CD4-positive, alpha-beta T cell treated with Interleukin-10 for 1 hour (primary cell): Measurements from ENCODE around the gene C1RL.

ENCODE experiments used
- DNase-seq: peaks from one replicate; pipeline ENCODE4 v3.0.0-alpha.2; 2020

Gene C1RL, protein sequence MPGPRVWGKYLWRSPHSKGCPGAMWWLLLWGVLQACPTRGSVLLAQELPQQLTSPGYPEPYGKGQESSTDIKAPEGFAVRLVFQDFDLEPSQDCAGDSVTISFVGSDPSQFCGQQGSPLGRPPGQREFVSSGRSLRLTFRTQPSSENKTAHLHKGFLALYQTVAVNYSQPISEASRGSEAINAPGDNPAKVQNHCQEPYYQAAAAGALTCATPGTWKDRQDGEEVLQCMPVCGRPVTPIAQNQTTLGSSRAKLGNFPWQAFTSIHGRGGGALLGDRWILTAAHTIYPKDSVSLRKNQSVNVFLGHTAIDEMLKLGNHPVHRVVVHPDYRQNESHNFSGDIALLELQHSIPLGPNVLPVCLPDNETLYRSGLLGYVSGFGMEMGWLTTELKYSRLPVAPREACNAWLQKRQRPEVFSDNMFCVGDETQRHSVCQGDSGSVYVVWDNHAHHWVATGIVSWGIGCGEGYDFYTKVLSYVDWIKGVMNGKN

DNA sequence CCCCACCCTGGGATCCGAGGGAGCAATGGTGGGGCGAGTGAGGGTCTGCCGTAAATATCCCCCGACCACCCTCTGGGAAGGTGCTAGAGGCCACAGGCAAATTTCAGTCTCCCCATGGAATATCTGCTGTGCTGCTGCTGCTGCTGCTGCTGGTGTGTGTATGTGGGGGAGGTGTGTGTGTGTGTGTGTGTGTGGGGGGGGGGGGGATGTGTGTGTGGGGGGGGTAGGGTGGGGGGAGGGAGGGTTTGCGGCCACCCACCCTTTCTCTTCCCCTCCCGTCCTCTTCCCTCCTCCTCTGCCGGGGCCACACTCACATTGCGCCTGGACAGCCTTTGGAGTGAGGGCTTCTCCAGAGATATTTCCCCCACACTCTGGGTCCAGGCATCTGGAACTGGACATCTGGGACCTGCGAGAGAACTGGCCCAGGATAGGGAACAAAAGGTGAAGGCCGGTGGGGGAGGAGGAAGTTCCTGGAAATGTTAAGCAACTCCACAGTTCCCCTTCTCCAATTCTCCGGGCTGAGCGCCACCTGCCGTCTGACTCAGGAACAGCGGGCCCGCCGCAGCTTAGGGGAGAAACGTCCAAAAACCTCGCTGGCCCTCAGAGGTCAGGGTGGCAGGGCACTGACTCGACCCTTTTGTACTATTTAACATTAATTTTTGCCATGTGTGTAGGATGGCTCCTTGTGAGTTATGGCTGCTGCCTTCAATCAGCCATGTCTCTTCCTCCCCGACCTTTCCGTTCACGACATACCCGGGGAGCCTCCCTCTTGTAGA lies at the start of gene C1RL:
Gene C1RL (minus strand): TSS at position 419 of the 776 bp plus-strand sequence. CDS start 34 bp downstream, at position 385.
- DNase-seq, result peak; percentile 82

DNA sequence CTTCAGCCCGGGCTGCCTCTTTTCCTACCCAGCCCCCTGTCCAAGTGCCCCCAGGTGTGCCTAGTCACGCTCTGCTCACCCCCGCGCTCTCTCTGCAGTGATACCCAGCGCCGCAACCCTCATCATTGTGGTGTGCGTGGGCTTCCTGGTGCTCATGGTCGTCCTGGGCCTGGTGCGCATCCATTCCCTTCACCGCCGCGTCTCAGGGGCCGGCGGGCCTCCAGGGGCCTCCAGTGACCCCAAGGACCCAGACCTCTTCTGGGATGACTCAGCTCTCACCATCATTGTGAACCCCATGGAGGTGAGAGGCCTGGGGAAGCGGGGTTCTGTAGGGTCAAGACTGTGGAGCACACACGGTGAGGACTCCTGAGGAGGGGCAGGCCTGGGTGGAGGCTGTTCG lies 48.4 kb upstream of the C1RL start:
- DNase-seq, result no peak

DNA sequence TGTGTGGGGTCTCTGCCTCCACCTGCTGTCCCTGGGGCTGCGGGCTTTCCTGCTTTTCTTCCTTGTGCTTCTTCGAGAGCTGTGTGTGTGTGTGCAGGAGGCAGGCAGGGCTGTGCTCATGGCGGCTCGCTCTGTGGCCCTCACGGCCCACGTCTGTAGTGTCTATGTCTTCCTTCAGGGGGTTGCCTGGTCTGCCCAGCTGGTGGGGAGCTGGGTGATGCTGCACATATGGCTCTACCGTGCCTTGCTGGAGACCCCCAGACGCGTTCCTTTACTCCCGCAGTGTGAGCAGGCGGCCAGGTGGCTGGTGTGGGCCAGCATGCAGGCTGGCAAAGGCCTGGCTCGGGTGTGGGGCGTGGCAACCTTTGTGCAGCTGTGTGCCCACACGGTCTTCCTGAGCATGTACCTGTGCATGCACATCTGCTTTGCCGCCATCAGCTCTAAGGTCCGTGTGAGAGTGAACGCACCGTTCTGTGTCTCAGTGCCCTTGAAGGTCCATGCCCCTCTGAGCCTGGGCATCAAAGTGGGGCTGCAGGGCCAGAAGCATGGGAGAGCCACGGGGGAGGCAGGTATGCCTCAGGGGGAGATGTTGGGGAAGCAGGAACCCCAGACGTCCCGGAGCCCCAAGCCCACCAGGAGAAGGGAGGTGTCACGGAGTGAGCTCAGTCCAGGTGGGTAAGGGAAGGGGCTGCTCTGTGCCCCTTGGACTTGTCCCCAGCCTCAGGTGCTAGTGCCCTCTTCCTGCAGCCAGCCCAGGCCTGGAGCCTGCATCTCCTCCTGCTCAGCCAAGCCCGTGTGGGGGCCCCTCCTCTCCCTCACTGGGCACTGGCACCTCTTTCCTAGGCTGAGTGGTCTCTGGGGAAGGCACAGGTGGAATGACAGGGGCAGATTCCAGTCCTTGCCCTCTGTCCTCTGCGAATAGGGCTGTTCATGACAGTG lies 47.5 kb upstream of the C1RL start:
- DNase-seq, result no peak

DNA sequence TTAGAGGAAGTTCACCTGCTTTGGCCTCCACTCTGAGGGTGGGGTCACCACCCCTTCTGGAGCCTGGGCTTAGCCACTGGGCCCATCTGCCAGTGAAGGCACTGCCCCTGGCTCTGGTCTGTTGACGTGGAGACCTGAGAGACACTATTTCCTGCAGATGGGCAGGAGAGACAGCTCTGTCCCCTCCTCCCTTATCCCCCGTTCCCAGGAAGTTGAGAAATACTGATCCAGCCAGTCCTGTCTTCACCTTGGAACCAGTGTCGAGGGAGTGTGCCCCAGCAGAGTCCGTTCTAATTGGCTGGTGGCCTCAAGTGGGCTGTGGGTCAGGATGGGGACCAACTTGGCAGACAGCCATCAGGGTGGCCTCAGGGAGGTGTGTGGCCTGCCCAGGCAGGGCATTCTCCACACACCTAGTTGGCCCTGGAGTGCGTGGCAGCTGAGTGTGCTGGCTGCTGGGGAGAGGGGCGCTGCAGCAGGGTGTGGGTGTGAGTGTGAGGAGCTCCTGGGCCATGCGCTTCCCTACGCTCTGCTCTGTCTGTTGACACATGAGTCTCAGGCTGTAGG lies 46.5 kb upstream of the C1RL start:
- DNase-seq, result no peak

DNA sequence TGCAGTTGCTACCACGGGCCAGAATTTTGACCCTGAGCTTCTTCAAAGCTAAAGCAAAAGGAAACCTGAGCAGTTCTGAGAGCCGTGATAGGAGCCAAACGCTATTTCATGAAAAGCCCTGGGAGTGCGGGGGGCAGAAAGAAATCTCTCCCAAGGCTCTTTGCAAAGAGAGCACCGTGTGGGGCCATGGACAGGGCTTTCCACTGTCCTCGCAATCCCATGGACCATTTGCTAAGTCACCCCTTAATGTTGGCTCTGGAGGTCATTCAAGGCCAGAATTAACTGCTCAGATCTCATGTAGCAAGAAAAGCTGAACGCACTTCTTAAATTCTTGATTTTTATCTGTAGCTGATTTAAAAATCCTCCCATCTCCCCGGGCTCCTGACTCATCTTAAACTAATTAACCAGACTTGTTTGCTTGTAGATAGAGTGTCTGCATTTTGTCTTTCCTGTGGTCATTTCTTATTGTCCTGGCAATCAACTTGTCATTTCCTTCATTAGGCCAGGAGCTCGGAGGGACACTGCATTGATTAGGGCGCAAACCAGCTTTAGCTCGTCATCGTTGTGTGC lies 46.0 kb upstream of the C1RL start:
- DNase-seq, result no peak

DNA sequence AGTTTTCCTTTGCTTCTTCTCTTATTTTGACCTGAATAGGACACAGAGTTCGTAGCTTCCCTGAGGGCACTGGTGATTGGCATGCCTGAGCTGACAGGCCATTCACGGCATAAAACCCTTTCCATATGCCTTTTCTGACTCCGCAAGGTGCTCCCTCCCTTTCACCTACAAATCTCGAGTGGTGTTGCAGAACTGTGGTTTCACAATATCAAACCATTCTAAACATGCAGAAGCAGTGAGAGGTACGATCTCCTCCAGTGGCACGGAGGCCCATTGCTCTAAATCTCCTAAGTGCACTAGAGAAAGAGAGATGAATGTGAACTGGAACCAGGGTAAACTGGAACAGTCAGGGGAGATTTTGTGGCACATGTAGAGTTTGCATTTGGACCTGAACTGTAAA lies 45.0 kb upstream of the C1RL start:
- DNase-seq, result no peak

DNA sequence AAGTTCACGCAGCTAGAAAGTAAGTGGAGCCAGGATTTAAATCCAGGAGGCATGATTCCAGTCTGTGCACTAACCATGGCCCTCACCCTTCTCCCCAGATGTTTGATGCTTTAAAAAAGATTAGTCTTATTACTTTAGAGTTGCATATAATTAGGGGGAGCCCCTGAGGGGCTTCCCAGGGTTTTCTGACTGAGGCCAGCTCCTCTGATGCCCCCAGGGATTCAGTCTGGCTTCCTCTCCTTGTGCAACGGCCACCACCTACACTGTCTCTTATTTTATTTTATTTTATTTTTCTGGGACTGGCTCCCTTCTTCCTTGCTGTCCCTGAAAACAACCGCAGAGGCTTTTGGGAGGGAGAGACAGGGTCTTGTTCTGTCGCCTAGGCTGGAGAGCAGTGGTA lies 43.8 kb upstream of the C1RL start:
- no peak for DNase-seq

DNA sequence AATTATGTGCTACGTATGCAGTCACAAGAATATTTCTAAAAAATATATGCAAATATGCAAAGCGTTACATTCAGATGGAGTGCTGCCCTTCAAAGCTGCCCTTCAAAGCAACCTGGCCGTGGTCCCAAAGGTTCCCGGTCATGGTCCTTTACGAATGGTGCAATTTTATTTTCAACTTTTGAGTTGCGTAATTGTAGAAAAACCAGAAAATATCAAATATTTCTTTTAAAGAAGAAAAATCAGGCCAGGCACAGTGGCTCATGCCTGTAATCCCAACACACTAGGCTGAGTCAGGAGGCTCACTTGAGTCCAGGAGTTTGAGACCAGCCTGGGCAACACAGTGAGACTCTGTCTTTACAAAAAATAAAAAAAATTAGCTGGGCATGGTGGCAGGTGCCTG lies 42.5 kb upstream of the C1RL start:
- no peak for DNase-seq

DNA sequence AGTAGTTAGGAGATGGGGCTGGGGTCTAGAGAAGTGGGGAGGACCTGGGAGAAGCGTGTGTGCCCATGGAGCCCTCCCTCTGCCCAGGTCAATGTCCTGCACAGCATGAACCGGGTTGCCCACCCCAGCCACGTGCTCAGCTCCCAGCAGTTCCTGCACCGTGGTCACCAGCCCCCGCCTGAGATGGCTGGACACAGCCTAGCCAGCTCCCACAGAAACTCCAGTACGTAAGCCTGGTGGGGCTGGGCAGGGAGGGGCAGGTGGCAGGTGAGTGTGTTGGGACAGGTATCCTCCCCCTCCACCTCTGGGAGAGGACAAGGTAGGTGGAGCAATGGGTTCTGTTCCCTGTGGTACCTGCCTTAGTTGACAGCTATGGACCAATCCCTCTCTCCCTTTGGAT lies 41.8 kb upstream of the C1RL start:
- DNase-seq, result no peak

DNA sequence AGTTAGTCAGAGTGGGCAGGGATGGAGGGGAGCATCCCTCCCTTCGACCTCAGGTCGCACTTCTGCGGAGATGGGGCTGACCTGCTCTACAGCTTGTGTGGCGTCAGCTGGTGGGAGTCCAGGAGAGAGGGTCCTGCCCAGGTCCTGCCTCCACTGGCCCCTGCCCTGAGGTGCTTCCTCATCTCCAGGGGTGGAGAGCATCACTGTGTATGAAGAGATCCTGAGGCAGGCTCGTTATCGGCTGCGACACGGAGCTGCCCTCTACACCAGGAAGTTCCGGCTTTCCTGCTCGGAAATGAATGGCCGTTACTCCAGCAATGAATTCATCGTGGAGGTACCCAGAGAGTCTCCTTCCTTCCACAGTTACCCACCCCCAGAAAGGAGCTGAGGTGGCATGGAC lies 41.3 kb upstream of the C1RL start:
- no peak for DNase-seq

DNA sequence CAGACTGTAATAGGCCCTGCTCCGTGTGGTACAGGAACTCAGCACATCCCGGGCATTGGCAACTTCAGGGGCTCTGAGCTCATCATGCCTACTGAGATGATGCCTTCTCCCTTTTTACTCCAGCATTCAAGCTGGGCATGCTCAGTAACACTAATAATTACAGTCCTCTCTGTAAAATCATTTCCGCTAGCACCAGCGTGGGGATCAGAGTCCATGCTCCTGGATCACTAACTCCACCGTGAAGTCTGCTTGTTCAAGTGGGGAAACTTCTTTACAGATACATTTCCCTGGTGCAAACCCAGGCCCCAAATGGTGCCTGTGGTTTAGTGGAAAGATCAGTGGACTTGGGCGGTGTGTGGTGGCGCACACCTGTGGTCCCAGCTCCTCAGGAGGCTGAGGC lies 37.9 kb upstream of the C1RL start:
- no peak for DNase-seq

DNA sequence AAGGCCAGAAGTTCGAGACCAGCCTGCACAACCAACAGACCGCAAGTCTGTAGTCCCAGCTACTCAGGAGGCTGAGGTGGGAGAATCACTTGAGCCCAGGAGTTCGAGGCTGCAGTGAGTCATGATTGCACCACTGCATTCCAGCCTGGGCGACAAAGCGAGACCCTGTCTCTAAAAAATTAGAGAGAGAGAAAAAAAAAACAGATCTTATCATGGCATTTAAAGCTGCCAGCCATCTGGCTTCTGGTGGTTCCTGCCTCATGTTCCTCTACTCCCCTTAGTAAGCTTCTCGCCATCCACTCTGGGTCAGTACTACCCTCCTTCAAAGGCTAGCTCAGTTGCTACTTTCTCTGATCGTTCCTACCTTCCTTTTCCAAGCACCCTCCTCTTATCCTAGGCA lies 37.2 kb upstream of the C1RL start:
- no peak for DNase-seq

DNA sequence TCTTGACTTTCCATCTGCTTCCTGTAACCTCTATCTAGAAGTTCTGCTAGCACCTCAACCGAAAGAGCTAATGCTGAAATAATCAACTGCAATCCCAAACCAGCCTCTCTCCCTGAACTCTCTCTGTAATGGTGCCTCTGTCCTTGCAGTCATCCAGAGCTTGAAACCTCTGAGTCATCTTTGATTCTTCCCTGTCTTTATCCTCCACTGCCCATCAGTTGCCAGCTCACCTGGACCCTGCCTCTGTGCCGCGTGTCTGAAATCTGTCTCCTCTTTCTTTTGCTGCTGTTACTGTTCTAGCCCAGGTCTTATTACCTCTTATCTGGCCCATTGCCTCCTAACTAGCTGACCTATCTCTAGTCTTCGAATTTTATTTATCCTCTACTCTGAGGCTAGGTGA lies 36.7 kb upstream of the C1RL start:
- no peak for DNase-seq

DNA sequence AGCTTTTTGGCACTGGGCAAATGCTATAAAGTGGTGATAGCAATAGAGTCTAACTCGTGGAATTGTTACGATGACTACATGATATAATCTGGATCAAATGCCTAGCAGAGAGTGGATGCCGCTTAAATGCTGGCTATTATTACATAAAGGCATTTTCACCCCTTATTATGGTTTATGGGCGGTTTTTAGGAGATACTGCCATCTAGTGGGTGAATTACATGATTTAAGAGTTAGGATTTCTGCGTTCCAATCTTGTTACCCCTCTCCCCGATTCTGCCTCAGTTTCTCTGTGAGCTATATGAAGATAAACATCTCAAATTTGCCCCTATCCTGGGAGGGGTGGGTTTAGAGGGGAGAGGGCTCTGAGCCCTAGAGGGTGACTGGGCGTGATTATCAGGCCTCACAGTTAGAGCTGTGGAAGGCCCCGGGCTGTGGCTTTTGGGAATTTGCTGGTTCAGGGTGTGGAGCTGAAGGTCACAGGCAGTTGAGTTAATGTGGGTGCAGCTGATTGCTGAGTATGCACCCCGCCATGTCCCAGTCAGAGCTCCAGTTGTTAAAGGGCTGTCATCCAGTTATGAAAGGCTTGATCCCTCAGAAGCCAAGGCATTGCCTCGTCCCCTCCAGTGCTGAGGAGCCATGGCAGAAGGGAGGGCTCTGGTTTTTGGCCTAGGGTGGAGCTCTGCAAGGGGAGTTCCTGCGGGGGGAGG lies 35.6 kb upstream of the C1RL start:
- DNase-seq, result peak; percentile 47

DNA sequence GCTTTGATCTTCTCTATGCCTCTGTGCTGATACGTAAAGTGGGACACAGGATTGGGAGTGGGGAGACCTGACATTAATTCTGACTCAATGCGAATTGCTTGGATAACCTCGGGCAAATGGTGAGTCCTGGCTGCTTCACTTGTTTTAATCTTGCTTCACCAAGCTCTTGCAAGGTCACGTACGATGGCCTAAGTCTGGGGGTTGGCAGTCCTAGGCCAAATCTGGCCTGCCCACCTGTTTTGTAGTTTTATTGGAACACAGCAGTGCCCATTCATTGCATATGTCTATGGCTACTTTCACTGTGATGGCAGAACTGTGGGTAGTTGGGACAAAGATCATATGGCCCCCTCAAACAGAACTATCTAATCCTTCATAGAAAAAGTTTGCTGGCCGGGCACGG lies 34.5 kb upstream of the C1RL start:
- no peak for DNase-seq

DNA sequence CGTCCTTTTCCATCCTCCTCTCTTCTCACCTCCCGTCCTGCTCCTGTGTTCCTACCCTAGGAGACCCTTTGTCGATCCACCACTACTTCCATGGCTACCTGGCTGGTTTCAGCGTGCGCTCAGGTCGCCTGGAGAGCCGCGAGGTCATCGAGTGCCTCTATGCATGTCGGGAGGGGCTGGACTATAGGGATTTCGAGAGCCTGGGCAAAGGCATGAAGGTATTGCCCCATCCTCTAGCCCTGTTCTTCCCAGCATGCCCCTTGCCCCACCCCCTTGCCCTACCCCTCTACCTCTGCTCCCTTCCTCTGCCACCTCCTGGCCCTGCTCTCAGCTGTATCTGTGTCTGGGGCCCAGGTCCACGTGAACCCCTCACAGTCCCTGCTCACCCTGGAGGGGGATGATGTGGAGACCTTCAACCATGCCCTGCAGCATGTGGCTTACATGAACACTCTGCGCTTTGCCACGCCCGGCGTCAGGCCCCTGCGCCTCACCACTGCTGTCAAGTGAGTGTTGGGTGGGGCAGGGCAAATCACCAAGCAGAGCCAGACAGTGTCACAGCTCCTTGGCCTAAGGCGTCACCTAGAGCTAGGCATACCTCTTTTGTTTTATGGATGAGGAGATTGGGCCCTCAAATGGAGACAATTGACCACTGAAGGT lies 33.9 kb upstream of the C1RL start:
- DNase-seq, result no peak

DNA sequence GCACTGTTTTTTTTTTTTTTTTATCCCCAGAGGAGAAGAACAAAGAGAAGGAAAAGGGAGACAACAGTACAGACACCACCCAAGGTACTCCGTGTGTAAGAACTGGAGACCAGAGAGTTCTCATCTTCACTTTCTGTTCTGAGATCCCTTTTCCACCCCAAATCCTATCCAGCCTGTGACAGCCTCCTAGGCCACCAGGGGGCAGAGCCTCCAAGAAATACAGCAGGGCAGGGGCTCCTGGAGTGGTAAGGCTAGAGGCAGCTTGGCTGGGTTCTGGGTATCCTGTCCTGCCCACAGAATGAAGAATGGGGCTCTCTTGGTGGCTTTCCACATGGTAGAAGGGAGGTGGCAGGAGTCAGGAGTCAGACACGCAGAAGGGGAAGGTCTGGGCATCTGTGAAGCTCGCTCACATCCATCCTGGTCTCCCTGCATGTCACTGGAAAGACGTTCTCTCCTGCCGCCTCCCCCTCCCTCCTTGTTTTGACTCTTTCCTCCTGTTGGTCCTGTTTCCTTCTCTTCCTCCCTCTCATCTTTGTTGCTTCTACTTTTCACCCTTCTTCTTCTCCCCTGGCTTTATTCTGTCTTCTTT lies 33.1 kb upstream of the C1RL start:
- peak; percentile 60 for DNase-seq

DNA sequence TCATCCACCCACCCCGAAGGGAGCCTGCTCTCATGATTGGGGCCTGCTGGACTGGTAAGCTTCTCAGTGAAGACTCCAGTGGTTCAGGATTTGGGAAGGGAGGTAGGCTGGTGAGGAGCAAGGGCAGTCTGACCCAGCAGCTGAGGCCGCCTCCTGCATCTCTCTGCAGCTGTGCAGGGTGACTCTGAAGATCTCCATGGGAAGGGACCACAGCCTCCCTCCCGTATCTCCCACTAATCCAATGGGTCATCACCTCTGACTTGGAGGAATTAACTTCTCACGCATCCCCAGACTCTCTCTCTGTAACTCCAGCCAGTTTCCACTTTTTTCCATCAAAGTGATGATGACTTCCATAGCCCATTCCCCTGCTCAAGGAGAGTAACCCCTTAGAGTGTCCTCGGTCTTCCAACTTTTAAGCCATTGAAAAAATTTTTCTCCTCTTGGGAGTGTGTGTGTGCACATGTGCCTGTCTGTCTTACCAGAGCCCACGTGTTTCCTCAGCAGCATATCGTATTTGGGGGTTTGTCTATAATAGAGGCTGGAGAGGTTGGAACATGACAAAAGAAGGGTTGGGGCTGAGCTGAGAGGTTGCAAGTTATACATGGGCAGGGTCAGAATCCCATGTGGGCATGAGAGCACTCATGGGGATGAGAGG lies 32.5 kb upstream of the C1RL start:
- DNase-seq, result no peak

DNA sequence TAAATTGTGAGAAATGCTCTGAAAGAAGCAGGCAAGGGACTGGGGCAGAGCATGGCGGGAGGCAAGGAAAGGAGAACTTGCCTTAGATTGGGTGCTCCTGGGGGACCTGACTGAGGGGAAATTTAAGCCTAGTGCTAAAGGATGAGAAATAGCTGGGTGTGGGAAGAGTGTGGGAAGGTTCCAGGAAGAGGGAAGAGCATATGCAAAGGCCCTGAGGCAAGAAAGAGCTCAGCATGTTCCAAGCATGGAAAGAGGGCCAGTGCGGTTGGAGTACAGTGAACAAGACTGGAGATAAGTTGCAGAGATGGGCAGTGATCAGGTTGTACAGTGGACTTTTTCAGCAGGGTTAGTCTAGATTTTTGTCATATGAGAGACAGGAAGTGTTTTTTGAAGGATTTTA lies 30.2 kb upstream of the C1RL start:
- DNase-seq, result no peak

DNA sequence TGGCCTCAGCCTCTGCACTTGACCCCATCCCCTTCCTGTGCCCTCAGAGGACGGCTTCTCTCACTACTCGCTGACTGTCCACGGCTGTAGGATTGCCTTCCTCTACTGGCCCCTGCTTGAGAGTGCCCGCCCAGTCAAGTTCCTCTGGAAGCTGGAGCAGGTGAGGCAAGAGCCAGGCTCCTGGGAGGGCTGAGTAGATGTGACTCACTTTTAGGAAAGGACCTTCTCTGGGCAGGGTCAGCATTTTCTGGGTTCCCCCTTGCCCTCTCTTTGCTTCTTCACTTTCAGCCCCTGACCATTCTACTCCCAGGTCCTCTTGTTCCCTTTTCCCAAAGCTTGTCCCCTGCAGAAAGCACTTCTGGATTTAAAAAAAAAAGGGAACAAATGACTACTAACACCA lies 28.9 kb upstream of the C1RL start:
- DNase-seq, result no peak
